BE2C (cell line): ENCODE measurements around the gene TARBP1.

ENCODE experiments used
- DNase-seq: peaks from one replicate; pipeline ENCODE4 v3.0.0-alpha.2; 2020
- H3K27me3 ChIP-seq: fragments of 250-450 bp; sonication (Bioruptor Pico); 2 replicates; pipeline ENCODE4 v1.5.1; 2020; ENCODE audit warnings: mild to moderate bottlenecking
- H3K36me3 ChIP-seq: fragments of 250-450 bp; sonication (Bioruptor Pico); 2 replicates; pipeline ENCODE4 v1.5.1; 2020; ENCODE audit warnings: mild to moderate bottlenecking
- H3K4me1 ChIP-seq: fragments of 250-450 bp; sonication (Bioruptor Pico); 2 replicates; pipeline ENCODE4 v1.5.1; 2020
- H3K4me3 ChIP-seq: 2 replicates; pipeline ENCODE4 v1.5.1; 2011; ENCODE audit warnings: low read depth, low read length
- H3K9me3 ChIP-seq: fragments of 250-450 bp; sonication (Bioruptor Pico); 2 replicates; pipeline ENCODE4 v1.5.1; 2020
- CTCF ChIP-seq: IDR thresholded peaks from 2 replicates; pipeline ENCODE4 v1.5.1; 2012; ENCODE audit warnings: mild to moderate bottlenecking, low read depth, low read length

Gene TARBP1

DNA sequence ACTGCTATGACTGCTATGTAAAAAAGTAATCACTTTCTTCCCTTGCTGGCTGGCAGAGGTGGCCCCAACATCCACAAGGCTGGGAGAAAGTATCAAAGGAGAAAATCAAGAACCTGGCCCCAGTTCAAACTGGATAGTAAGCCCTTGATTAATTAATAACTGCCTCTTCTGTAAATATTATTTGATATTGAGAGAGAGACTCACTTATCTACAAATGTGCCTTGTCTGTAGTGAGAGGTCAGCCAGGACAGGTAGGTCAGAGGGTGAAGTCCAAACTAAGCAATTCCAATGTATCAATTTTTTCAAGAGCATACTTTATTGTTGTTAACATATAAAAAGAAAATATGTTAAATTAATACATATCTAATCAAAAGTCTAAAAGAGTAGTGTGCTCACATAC lies 23.8 kb upstream of the TARBP1 start:
- DNase-seq = no peak
- no peak for TF ChIP-seq CTCF
- no peaks in the 10 kb centered on the region for H3K27me3 ChIP-seq
- H3K4me1 ChIP-seq = peaks cover 14% of the 10 kb centered on the region
- no peaks in the 10 kb centered on the region for H3K36me3 ChIP-seq
- H3K4me3 ChIP-seq = no peak overlapping the region
- no peaks in the 10 kb centered on the region for H3K9me3 ChIP-seq

- no peak for DNase-seq
- H3K36me3 ChIP-seq = no peaks in the 10 kb centered on the region
- H3K27me3 ChIP-seq = no peaks in the 10 kb centered on the region
- no peak overlapping the region for H3K4me3 ChIP-seq
- H3K9me3 ChIP-seq = no peaks in the 10 kb centered on the region
- H3K4me1 ChIP-seq = peaks cover 14% of the 10 kb centered on the region
- TF ChIP-seq CTCF = no peak
These were observed 21.3 kb upstream of the TARBP1 start for GRCh38 chr1:234500269-234500668.

DNA sequence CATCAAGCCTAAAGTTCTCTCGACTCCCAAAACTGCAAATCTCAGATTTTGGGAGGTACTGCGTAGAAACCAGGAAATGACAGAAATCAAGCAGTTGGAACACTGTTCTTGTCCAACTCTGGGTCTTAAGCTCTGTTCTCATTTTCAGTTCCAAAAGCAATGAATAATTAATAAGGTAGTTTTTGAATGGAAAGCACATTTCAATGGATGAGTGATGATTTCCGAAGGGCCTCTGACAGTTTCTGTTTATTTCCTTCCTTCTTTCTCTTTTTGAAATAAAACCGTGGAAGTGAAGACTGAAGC lies 20.9 kb upstream of the TARBP1 start:
- DNase-seq = no peak
- Histone ChIP-seq H3K27me3 (no peaks in the 10 kb centered on the region), H3K4me3 (no peak overlapping the region), H3K36me3 (no peaks in the 10 kb centered on the region), H3K9me3 (no peaks in the 10 kb centered on the region), H3K4me1 (peaks cover 14% of the 10 kb centered on the region)
- no peak for TF ChIP-seq CTCF

DNA sequence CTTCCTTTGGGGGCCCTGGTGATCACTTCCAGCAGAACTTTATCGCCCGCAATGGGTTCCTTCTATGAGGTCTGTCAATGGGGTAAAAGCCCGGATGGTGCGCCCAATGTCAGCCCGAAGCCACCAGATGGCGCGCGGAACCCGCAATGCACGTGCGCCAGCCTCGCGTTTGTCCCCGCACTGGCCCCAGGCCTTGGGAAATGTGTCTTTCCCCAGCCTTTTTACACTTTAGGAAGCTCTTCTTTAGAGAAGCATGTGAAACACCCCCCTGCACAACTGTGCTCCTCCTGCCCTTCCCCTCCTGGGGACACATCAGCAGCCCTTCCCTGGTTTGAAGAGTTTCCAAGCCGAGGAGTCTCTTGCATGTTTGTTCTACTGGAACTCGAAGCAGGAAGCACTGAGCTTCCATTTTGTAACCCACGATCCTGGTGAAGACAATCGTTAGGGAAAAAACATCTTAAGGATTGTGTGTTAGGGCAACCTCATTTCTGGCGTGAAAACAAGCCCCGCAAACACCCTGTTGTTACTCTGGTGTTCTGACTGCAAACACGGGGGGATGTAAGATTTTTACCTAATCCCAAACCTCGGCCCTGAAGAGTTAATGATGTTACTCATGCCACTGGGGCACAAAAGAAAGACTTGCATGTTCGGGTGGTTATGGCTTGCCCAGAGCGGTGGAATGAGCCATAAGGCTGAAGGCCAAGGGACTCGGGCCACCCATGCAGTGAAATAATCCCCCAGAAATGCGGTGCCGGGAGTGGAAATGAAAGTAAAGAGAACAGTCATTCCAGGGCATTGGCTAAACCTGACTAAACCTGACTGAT lies 20.4 kb upstream of the TARBP1 start:
- peak; percentile 95 for TF ChIP-seq CTCF
- no peak overlapping the region for H3K4me3 ChIP-seq

GRCh38 chr1:234498448-234499118 lies 19.6 kb upstream of the TARBP1 start:
- Histone ChIP-seq H3K4me1 (peaks cover 14% of the 10 kb centered on the region), H3K9me3 (no peaks in the 10 kb centered on the region), H3K27me3 (no peaks in the 10 kb centered on the region), H3K36me3 (no peaks in the 10 kb centered on the region), H3K4me3 (no peak overlapping the region)
- no peak for TF ChIP-seq CTCF
- no peak for DNase-seq

More for the DNA sequence above, 20.4 kb upstream of the TARBP1 start:
- H3K4me1 ChIP-seq = peaks cover 14% of the 10 kb centered on the region
- H3K27me3 ChIP-seq = no peaks in the 10 kb centered on the region
- DNase-seq = peak; percentile 91
- H3K36me3 ChIP-seq = no peaks in the 10 kb centered on the region
- H3K9me3 ChIP-seq = no peaks in the 10 kb centered on the region

DNA sequence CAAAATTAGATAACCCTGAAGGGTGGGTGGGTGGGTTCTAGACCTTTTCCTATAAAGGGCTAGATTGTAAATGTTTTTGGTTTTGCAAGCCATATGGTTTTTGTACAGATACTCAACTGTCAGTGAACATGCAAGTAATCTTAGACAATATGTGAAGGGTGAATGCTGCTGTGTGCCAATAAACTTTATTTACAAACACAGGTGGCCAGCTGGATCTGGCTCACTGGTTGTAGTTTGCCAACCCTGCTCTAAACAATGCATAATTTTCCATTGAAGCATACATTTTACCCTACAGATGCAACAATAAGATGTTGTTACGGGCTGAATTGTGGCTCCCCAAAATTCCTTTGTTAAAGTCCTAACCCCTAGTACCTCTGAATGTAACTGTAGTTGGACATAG lies 18.6 kb upstream of the TARBP1 start:
- no peaks in the 10 kb centered on the region for H3K9me3 ChIP-seq
- H3K27me3 ChIP-seq = no peaks in the 10 kb centered on the region
- H3K4me1 ChIP-seq = peaks cover 14% of the 10 kb centered on the region
- no peak for TF ChIP-seq CTCF
- no peak overlapping the region for H3K4me3 ChIP-seq
- no peak for DNase-seq
- H3K36me3 ChIP-seq = no peaks in the 10 kb centered on the region
